H54 (cell line): Measurements from ENCODE around the gene LUC7L2.
"Not testable (repeated sequence)": the region's sequence is repeated elsewhere in the genome, so short reads cannot be mapped to it uniquely, and the experiment has no call there.

ENCODE experiments used
- DNase-seq: peaks from one replicate; pipeline ENCODE4 v3.0.0; 2011; ENCODE audit warnings: low spot score, mixed read lengths; ENCODE audit not compliant: insufficient read length
- FAIRE-seq: peaks from 3 replicates; lab custom pipeline; 2011; peaks lifted over from hg19 to GRCh38; lab: Jason Lieb, UNC
- POLR2A ChIP-seq: IDR thresholded peaks from 2 replicates; pipeline ENCODE4 v1.6.1; 2011; ENCODE audit warnings: low read depth, mild to moderate bottlenecking, low read length

Gene LUC7L2

DNA sequence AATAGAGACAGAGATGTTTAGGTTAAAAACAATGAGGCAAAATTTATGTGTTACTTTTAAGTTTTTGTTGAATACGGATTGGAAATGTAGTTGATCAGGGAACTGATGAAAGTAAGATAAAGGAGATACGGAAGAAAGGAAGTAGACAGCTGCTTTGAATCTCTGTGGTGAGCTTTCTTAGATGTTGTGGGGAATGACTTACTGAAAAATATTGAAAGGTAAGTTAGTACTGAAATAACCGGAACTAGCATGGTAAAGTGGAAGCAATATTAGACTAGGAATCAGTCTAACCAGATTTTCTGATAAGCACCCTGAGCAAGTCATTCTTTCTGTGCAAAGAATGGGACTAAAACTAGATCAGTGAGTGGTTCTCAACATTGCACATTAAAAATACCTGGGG, 34.8 kb downstream of the LUC7L2 start:
- TF ChIP-seq POLR2A = no peak
- DNase-seq (no peak), FAIRE-seq (no peak)

DNA sequence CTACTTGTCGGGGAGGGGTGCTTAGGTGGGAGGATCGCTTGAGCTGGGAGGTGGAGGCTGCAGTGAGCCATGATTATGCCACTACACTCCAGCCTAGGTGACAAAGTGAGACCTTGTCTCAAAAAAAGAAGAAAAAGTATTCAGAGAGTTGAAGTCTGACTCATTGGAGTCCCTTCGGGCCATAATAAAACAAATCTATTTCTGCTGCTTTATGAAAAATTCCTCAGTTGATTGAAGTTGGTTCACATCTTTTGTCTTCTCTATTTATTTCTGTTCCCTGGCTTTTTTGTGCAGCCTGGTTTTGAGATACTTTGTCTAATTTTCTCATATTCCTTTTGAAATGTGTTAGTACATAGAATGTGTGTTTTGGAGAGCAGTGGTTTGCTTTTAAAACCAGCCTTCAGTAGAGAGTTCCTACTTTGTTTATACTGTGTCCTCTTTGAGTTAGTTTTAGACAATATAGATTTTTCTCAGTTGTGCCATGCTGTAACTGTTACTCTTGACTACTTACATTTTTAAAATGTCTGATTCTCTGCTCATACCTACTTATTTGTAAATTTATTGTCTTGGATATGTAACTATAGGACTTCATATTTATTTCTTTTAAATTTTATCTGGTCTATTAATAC, 36.7 kb downstream of the LUC7L2 start:
- no peak for TF ChIP-seq POLR2A
- no peak for DNase-seq
- FAIRE-seq = no peak

DNA sequence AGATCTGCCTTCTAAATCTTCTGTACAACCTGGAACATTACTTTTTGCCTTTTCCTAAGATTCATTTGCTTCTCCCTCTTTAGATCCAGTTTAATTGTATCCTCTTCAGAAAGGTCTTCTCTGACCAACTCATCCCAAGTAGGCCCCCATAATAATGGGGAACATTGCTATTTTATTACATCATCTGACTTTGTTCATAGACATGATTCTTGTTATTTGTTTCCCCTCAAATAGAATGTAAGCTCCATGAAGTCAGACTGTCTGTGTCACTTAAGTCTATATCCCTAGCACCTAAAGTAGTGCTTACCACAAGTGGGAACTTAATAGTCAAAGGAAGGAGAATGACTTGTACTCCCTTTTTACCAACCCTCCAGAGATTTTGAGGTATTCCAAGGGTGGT, 37.5 kb downstream of the LUC7L2 start:
- DNase-seq = no peak
- no peak for TF ChIP-seq POLR2A
- peak; percentile 45 for FAIRE-seq

DNA sequence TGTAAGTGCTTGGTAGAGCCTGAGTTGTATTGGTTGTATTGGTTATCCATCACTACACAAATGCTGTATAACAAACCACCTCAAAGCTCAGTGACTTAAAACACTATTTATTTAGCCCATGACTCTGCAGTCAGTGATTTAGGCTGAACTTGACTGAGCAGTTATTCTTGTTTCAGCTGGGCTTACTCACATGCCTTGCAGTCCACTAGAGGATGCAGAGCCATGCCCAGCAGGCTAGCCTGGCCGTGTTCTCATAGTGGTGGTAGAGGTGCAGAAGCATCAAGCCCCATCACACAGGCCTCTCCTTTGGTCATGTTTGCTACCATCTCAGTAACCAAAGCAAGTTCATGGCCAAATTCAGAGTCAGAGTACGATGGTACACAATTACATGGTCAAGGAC, 43.9 kb downstream of the LUC7L2 start:
- FAIRE-seq = no peak
- DNase-seq = no peak
- no peak for TF ChIP-seq POLR2A

DNA sequence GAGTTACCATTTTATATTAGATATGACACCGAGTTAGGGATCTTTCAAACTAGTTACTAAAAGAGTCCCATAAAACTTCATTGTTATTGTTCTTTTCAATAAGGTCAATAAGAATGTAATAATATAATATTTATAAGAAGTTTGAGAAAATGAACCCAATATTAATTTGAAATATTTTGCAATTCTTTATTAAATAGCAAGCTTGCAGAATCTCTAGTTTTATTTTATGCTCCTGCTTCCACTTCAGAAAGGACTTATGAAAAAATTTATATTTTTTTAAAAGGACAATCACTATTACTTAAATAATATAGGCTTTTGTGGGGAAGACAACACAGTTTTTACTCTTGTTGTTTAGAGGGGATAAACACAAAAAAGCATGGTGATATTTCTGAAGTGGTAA, 47.9 kb downstream of the LUC7L2 start:
- TF ChIP-seq POLR2A = no peak
- DNase-seq (no peak), FAIRE-seq (no peak)

DNA sequence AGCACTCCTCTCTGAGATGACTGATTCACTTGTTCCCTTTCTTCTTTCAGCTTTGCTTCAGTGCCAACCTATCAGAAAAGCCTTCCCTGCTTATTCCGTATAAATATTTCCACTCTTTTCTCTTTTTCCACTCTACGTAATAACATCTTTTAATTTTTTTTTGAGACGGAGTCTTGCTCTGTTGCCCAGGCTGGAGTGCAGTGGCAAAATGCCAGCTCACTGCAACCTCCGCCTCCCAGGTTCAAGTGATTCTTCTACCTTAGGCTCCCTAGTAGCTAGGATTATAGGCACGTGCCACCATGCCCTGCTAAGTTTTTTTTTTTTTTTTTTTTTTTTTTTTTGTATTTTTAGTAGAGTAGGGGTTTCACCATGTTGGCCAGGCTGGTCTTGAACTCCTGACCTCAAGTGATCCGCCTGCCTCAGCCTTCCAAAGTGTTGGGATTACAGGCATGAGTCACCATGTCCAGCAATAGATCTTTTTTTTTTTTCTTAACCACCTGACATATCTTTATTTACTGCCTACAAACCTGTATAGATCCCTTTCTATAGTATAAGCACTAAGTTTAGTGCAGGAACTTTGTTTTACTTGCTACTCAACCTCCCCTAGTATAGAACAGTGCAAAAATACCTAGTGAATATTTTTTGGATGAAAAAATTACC, 55.2 kb downstream of the LUC7L2 start:
- DNase-seq, FAIRE-seq: not testable (repeated sequence)

DNA sequence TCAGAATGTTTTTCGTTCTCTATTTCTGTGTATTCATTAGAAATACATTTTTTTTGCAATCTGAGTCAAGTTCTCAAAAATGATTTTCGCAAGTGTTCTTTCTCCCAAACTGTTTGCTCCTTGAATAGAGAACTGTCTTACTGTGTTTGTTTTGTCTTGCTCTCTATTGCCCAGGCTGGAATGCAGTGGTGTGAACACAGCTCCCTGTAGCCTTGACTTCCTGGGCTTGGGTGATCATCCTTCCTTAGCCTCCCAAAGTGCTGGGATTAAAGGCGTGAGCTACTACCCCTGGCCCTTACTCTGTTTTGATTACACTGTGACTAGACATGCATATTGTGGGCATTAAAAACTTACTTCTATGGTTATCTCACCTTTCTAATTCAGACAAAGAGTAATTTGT, 56.7 kb downstream of the LUC7L2 start:
- DNase-seq (no peak), FAIRE-seq (no peak)
- no peak for TF ChIP-seq POLR2A

DNA sequence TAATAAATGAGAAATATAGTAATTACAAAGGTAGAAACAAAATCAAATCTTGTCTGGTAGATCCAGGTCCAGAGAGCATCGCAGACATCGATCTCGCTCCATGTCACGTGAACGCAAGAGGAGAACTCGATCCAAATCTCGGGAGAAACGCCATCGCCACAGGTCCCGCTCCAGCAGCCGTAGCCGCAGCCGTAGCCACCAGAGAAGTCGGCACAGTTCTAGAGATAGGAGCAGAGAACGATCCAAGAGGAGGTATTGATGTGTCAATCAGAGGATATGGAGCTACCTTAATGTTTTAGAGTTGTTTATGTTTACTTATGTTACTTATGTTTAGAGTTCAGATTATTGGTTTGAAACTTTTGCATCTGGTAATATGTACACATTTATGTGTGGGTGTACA, 57.8 kb downstream of the LUC7L2 start:
- no peak for TF ChIP-seq POLR2A
- DNase-seq = no peak
- no peak for FAIRE-seq

DNA sequence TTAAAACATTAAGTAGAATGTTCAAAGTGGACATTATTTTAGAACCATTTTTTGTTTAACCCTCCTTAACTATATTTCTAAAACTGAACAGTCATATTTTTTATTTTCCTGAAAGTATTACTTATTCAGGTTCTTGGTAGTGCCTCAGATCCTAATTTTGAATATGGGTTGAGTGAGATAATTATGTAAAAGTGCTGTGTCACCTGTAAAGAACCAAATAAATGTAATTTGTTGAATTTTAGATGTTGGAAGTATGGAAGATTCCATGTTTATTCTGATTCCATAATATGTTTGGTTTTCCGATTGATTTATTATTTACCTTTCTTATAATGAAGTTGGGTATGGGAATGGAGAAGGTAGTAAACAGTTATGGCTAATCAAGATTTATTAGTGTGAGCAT, 61.4 kb downstream of the LUC7L2 start:
- TF ChIP-seq POLR2A = no peak
- DNase-seq (no peak), FAIRE-seq (no peak)

DNA sequence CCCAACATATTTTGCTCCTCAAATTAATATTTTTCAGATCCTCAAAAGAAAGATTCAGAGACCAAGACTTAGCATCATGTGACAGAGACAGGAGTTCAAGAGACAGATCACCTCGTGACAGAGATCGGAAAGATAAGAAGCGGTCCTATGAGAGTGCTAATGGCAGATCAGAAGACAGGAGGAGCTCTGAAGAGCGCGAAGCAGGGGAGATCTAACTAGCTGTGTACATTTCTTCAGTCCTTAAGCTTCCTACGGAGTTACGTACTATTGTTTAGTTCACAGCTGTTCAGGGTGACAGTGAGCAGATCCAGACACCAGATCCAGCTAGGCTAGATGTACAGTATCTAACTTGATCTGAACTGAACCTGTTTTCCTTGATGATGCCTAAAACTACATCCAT, 62.4 kb downstream of the LUC7L2 start:
- no peak for TF ChIP-seq POLR2A
- no peak for DNase-seq
- FAIRE-seq = no peak

DNA sequence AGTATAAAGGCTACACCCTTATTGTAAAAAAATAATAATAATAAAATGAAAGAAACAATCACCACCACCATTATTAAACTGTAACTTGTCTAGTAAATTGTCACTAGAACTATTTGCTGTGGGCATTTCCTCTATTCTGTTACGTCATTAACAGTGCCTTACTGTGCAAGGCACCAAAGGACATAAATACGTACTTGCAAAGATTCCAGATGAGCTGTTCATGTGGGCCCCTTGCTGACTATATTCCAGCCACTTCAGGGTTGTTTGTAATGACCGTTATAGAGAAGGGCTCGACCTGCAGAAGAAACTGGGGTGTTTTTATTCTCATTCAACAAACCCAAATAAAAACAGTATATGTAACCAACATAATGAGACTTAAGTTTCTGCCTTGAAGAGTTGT, 63.4 kb downstream of the LUC7L2 start:
- DNase-seq = no peak
- no peak for FAIRE-seq
- no peak for TF ChIP-seq POLR2A

DNA sequence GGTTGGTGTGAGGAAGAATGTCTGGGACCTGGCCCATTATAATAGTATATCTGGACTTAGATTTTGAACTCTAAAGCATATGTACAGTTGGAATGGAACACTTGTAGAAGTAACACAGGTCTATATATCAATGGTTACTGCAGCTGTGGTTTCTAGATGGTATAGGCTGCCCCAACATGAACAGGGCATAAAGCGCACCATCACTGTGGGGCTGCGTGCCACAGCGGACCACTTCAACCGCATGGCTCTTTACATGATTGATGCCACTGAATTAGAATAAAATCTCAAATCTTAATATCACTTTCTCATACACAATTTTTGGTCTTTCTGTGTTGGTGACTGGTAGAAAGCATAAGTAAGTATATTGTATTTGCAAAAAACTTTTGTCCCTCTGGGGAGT, 64.3 kb downstream of the LUC7L2 start:
- DNase-seq (no peak), FAIRE-seq (no peak)
- no peak for TF ChIP-seq POLR2A

DNA sequence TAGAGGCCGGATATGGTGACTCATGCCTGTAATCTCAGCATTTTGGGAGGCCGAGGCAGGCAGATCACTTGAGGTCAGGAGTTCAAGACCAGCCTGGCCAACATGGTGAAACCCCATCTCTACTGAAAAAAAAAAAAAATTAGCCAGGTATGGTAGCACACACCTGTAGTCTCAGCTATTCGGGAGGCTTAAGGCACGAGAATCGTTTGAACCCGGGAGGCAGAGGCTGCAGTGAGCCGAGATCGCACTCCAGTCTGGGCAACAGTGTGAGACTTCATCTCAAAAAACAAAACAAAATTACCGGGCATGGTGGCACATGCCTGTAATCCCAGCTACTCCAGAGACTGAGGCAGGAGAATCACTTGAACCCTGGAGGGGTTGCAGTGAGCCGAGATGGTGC, 66.0 kb downstream of the LUC7L2 start:
- FAIRE-seq, DNase-seq: not testable (repeated sequence)

DNA sequence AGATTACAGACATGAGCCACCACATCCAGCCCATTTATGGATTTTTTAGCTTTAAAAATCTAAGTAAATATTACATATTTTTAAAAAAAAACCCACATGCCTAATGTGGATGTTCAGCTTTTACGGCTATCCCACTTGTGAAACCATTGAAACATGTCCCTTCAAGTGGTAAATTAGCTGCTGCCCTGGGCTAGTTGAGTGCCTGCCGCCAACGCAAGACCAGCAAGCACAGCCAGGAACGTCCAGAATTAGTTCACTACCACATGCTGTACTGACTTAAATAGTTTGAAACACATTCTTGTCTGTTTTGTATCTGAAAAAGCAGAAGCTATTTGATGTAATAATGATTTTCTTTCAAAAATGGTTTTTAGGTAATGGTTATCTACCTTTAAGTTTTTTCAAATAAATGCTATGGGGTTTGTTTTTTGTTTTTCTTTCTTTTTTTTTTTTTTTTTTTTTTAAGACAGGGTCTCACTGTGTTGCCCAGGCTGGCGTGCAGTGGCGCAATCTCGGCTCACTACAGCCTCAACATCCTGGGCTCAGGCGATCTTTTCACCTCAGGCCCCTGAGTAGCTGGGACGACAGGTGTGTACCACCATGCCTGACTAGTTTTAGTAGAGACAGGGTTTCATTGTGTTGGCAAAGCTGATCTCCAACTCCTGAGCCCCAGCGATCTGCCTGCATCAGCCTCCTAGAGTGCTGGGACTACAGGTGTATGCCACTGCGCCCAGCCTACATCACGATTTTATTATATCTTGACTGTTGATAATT, 66.7 kb downstream of the LUC7L2 start:
- TF ChIP-seq POLR2A = no peak
- DNase-seq (no peak), FAIRE-seq (no peak)

DNA sequence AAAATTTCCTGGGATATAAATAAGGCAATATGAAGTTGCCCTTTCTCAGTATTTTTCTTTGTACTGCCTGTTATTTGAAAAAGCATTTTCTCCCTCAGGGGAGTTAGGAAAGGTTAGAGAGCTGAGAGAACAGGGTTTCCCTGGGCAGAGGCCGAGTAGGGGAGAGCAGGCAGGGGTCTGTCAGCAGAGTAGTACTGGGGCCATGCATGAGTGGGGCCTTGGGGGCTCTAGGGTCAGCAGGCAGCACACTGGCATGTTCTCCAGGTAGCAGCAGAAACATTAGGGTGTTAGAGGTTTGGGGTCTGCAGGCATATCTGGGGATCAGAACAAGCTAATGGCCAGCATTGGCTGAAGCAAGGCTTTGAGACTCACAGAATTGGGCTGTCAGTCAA, 67.3 kb downstream of the LUC7L2 start:
- no peak for DNase-seq
- no peak for FAIRE-seq
- TF ChIP-seq POLR2A = no peak
